Ishikawa (cell line): Measurements from ENCODE around the gene ASIP.

Source experiments
- EP300 ChIP-seq: IDR thresholded peaks from 2 replicates; pipeline ENCODE4 v1.6.1; 2012; ENCODE audit warnings: borderline replicate concordance
- MAX ChIP-seq: IDR thresholded peaks from 2 replicates; pipeline ENCODE4 v1.6.1; 2012
- TAF1 ChIP-seq: IDR thresholded peaks from 2 replicates; pipeline ENCODE4 v1.6.1; 2012; ENCODE audit warnings: low read depth, mild to moderate bottlenecking
- TCF12 ChIP-seq: IDR thresholded peaks from 2 replicates; pipeline ENCODE4 v1.6.1; 2012; ENCODE audit warnings: low read depth
- TF ChIP-seq, protein P1 (sequence below): IDR thresholded peaks from 2 replicates; pipeline ENCODE4 v1.6.1; 2012; ENCODE audit warnings: low read depth, mild to moderate bottlenecking

GRCh38 chr20:34302312-34302722 is 61.1 kb downstream of the ASIP start:
- no peak for TF ChIP-seq EP300
- TF ChIP-seq TAF1: no peak
- TF ChIP-seq MAX: no peak
- TF ChIP-seq, protein P1, sequence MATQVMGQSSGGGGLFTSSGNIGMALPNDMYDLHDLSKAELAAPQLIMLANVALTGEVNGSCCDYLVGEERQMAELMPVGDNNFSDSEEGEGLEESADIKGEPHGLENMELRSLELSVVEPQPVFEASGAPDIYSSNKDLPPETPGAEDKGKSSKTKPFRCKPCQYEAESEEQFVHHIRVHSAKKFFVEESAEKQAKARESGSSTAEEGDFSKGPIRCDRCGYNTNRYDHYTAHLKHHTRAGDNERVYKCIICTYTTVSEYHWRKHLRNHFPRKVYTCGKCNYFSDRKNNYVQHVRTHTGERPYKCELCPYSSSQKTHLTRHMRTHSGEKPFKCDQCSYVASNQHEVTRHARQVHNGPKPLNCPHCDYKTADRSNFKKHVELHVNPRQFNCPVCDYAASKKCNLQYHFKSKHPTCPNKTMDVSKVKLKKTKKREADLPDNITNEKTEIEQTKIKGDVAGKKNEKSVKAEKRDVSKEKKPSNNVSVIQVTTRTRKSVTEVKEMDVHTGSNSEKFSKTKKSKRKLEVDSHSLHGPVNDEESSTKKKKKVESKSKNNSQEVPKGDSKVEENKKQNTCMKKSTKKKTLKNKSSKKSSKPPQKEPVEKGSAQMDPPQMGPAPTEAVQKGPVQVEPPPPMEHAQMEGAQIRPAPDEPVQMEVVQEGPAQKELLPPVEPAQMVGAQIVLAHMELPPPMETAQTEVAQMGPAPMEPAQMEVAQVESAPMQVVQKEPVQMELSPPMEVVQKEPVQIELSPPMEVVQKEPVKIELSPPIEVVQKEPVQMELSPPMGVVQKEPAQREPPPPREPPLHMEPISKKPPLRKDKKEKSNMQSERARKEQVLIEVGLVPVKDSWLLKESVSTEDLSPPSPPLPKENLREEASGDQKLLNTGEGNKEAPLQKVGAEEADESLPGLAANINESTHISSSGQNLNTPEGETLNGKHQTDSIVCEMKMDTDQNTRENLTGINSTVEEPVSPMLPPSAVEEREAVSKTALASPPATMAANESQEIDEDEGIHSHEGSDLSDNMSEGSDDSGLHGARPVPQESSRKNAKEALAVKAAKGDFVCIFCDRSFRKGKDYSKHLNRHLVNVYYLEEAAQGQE: no peak
- TF ChIP-seq TCF12: no peak
